ENCODE results near the gene NDUFAF7. TPM values are rescaled to one million over a fixed set of nuclear protein-coding genes. Genes with fewer than 3 reads are reported as not detected.

Gene NDUFAF7
- polyA plus RNA-seq, 1 donor from 2014 or later, result 132 TPM

- Histone ChIP-seq H3K27me3 (ENCODE audit: insufficient read depth, low read depth, low read length) (no peaks in the 10 kb centered on the region), H4K20me1 (ENCODE audit: insufficient read depth) (no peaks in the 10 kb centered on the region), H3K4me3 (ENCODE audit: low read length) (peak overlapping the region; percentile 42), H3K79me2 (replicated peaks; ENCODE audit: insufficient read depth, low read length) (peaks cover 27% of the 10 kb centered on the region), H3K4me2 (ENCODE audit: low read length) (no peak overlapping the region), H3K9ac (ENCODE audit: low read length) (no peak overlapping the region), H3K9me2 (ENCODE audit: insufficient read depth, low read length) (no peaks in the 10 kb centered on the region), H3K27ac (ENCODE audit: low read length) (no peak overlapping the region), H2AFZ (ENCODE audit: low read depth, low read length) (no peak overlapping the region), H3K36me3 (ENCODE audit: insufficient read depth, low read length) (peaks cover 16% of the 10 kb centered on the region), H3F3A (ENCODE audit: insufficient read depth, low read length, poor library complexity, severe bottlenecking) (no peaks in the 10 kb centered on the region), H3K9me3 (ENCODE audit: low read length) (no peaks in the 10 kb centered on the region)
- TF ChIP-seq MXI1 (conservative IDR thresholded peaks at IDR 0.05; ENCODE audit: poor library complexity, severe bottlenecking), result no peak
- TF ChIP-seq TAF1 (IDR thresholded peaks at IDR 0.05; ENCODE audit: low read depth), result no peak
- TF ChIP-seq SMC3 (conservative IDR thresholded peaks at IDR 0.05; ENCODE audit: poor library complexity), result no peak
- no peak for TF ChIP-seq CTCF (IDR thresholded peaks at IDR 0.05; ENCODE audit: poor library complexity, severe bottlenecking)
- TF ChIP-seq POLR2AphosphoS5 (IDR thresholded peaks at IDR 0.05), result no peak
- no peak for TF ChIP-seq EP300 (conservative IDR thresholded peaks at IDR 0.05; ENCODE audit: poor library complexity, severe bottlenecking)
- no peak for TF ChIP-seq EZH2 (IDR thresholded peaks at IDR 0.05; ENCODE audit: borderline replicate concordance, insufficient read depth, low read length, poor library complexity, severe bottlenecking)
- TF ChIP-seq REST (IDR thresholded peaks at IDR 0.05; ENCODE audit: borderline replicate concordance), result no peak
- TF ChIP-seq RAD21 (conservative IDR thresholded peaks at IDR 0.05), result no peak
These were observed 4.6 kb upstream of the NDUFAF7 start for GRCh38 chr2:37226863-37227262.

DNA sequence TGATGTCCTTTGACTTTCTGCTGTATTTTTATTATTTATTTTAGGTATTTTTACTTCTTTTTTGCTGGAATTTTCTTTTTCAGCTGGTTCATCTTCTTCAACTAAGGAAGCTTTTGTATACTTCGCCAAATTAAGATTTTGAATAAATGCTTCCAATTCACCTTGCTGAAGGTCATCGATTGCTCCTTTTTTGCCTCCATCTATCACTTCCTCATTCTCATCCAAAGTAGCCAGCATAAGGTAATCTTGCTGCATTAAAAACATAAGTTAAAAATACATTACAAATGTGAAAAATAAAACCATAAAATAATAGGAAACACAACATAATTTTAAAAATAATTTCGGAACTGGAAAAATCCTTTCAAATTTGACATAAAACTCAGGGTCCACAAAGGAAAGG lies 2.7 kb upstream of the NDUFAF7 start:
- Histone ChIP-seq H3K36me3 (ENCODE audit: insufficient read depth, low read length) (peaks cover 12% of the 10 kb centered on the region), H3K4me2 (ENCODE audit: low read length) (no peak overlapping the region), H3K4me3 (ENCODE audit: low read length) (no peak overlapping the region), H3F3A (ENCODE audit: insufficient read depth, low read length, poor library complexity, severe bottlenecking) (no peaks in the 10 kb centered on the region), H4K20me1 (ENCODE audit: insufficient read depth) (no peaks in the 10 kb centered on the region), H2AFZ (ENCODE audit: low read depth, low read length) (no peak overlapping the region), H3K79me2 (replicated peaks; ENCODE audit: insufficient read depth, low read length) (peaks cover 40% of the 10 kb centered on the region), H3K27ac (ENCODE audit: low read length) (no peak overlapping the region), H3K9me2 (ENCODE audit: insufficient read depth, low read length) (no peaks in the 10 kb centered on the region), H3K9me3 (ENCODE audit: low read length) (no peaks in the 10 kb centered on the region), H3K9ac (ENCODE audit: low read length) (no peak overlapping the region), H3K27me3 (ENCODE audit: insufficient read depth, low read depth, low read length) (no peaks in the 10 kb centered on the region)
- TF ChIP-seq RAD21 (conservative IDR thresholded peaks at IDR 0.05) (no peak), MXI1 (conservative IDR thresholded peaks at IDR 0.05; ENCODE audit: poor library complexity, severe bottlenecking) (no peak), TAF1 (IDR thresholded peaks at IDR 0.05; ENCODE audit: low read depth) (no peak), CTCF (IDR thresholded peaks at IDR 0.05; ENCODE audit: poor library complexity, severe bottlenecking) (no peak), POLR2AphosphoS5 (IDR thresholded peaks at IDR 0.05) (no peak), SMC3 (conservative IDR thresholded peaks at IDR 0.05; ENCODE audit: poor library complexity) (no peak), EZH2 (IDR thresholded peaks at IDR 0.05; ENCODE audit: borderline replicate concordance, insufficient read depth, low read length, poor library complexity, severe bottlenecking) (no peak), EP300 (conservative IDR thresholded peaks at IDR 0.05; ENCODE audit: poor library complexity, severe bottlenecking) (no peak), REST (IDR thresholded peaks at IDR 0.05; ENCODE audit: borderline replicate concordance) (no peak)

All from neural cell (in vitro differentiated cells).